Measurements from ENCODE around the gene AAMP. TPM values are rescaled to one million over a fixed set of nuclear protein-coding genes. Genes with fewer than 3 reads are reported as not detected.

Gene AAMP
- total and polyA plus RNA-seq, 12 donors: 33.4 to 116 (median 57.5) TPM

DNA sequence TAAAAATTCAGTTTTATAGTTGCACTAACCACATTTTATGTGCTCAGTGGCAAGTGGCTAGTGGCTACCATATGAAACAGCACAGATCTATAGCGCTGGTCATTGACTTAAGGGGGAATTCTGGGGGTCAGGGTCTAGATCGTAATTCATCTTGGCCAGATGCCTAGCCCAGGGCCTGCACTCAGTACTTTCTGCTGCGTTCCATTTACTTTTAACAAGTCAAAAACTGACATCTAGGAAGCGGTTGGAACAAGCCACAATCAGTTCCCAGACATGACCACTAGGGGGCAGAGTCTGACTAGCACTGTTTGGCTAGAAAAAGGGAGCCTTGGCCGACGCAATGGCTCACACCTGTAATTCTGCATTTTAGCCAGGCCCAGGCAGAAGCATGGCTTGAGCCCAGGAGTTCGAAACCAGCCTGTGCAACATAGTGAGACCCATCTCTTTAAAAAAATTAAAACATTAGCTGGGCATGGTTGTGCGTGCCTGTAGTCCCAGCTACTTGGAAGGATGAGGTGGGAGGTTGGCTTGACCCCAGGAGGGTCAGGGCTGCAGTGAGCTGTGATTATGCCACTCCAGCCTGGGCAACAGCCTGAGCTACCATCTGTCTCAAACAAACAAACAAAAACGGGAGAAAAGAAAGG lies 31.4 kb upstream of the AAMP start:
- 8 to 11% methylated on average over 9 of the region's 9 CpGs for WGBS, 2 donors
- Histone ChIP-seq H3K4me1 (peaks cover 0 to 7% (median 0%) of the 10 kb centered on the region in 9 donors), H3K27me3 (no peaks in the 10 kb centered on the region), H3K4me3 (no peak overlapping the region), H3K36me3 (no peaks in the 10 kb centered on the region), H3K9me3 (no peaks in the 10 kb centered on the region), H3K27ac (peak overlapping the region in 1 of 10 donors; percentile 23)
- DNase-seq: peak; percentile 64 to 89
- peak; percentile 68 to 90 (median 82) for ATAC-seq
- intact Hi-C loops (cut with DNase I): loop anchor here in 9 of 10 donors (1.0 to 10.0 kb wide), 10 partner anchors 54 to 166 kb away; partner anchors contain the start of genes CATIP (in 8 of the 9) and CTDSP1 (in 1 of the 9)
- TF ChIP-seq, protein P1, sequence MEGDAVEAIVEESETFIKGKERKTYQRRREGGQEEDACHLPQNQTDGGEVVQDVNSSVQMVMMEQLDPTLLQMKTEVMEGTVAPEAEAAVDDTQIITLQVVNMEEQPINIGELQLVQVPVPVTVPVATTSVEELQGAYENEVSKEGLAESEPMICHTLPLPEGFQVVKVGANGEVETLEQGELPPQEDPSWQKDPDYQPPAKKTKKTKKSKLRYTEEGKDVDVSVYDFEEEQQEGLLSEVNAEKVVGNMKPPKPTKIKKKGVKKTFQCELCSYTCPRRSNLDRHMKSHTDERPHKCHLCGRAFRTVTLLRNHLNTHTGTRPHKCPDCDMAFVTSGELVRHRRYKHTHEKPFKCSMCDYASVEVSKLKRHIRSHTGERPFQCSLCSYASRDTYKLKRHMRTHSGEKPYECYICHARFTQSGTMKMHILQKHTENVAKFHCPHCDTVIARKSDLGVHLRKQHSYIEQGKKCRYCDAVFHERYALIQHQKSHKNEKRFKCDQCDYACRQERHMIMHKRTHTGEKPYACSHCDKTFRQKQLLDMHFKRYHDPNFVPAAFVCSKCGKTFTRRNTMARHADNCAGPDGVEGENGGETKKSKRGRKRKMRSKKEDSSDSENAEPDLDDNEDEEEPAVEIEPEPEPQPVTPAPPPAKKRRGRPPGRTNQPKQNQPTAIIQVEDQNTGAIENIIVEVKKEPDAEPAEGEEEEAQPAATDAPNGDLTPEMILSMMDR (IDR thresholded peaks at IDR 0.05): peak; percentile 96 to 100 (median 97)

DNA sequence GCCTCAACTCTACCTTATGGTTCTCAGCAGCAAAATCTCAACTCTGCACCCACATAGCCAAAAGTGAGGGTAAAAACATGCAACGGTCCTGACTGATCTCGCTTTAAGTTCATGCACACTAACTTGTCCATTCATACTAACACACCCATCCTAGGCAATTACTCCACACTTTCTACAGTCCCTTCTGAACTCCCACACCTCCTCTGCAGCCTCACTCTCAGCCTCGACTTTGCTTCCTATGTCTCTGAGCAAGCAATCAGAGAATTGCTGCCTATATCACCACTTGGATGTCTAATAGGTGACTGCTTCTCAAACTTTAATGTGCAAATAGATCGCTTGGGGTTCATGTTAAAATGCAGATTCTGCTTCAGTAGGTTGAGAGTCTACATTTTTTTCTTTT lies 30.2 kb upstream of the AAMP start:
- WGBS, 2 donors: 85 to 87% methylated on average over 4 of the region's 4 CpGs
- Histone ChIP-seq H3K27ac (no peak overlapping the region), H3K36me3 (no peaks in the 10 kb centered on the region), H3K4me1 (peaks cover 0 to 7% (median under 1%) of the 10 kb centered on the region in 9 donors), H3K4me3 (no peak overlapping the region), H3K27me3 (no peaks in the 10 kb centered on the region), H3K9me3 (no peaks in the 10 kb centered on the region)
- no peak for DNase-seq
- TF ChIP-seq, protein P1 (IDR thresholded peaks at IDR 0.05): no peak
- no peak for ATAC-seq
- intact Hi-C loops (cut with DNase I): loop anchor here in 8 of 10 donors (1.0 to 10.0 kb wide), 9 partner anchors 55 to 167 kb away; partner anchors contain the start of genes CATIP (in 6 of the 8) and CTDSP1 (in 1 of the 8)

DNA sequence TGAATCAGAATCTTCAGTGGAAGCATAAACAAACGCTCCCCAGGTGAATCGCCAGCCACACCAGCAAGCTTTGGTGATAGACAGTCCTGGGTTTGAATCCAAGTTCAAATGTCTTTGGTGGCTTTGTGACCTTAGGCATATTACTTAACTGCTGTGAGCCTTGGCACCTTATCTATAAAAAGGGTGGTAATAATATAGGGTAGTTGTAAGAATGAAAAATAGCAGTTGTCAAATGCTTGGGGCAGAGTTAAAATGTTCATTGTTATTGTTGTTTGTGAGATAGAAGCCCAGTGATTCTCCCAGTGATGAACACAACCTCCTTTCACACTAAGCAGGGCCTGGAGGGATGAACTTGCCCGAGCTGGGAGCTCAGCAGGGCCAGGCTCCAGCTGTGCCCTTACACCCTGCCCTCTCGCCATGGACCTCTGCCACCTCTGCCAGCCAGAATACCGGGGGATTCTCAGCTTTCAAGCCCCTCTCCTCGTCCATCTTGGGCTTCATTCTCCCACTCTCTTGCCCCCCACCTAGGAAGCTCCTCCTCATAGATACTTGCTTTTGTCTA lies 28.5 kb upstream of the AAMP start:
- H3K36me3 ChIP-seq: no peaks in the 10 kb centered on the region
- TF ChIP-seq, protein P1 (IDR thresholded peaks at IDR 0.05): no peak
- intact Hi-C loops (cut with DNase I): loop anchor here in 4 of 10 donors (10.0 kb wide), 3 partner anchors 96 to 266 kb away; partner anchors contain the start of genes CNOT9 (in 1 of the 4), CTDSP1 (in 1 of the 4) and USP37 (in 1 of the 4)
- H3K27me3 ChIP-seq: no peaks in the 10 kb centered on the region
- WGBS, 2 donors: 82 to 85% methylated on average over 6 of the region's 6 CpGs
- H3K4me3 ChIP-seq: no peak overlapping the region
- DNase-seq (no peak), ATAC-seq (no peak)
- H3K4me1 ChIP-seq: peaks cover 0 to 23% (median 5%) of the 10 kb centered on the region in 9 donors
- H3K27ac ChIP-seq: no peak overlapping the region
- no peaks in the 10 kb centered on the region for H3K9me3 ChIP-seq

DNA sequence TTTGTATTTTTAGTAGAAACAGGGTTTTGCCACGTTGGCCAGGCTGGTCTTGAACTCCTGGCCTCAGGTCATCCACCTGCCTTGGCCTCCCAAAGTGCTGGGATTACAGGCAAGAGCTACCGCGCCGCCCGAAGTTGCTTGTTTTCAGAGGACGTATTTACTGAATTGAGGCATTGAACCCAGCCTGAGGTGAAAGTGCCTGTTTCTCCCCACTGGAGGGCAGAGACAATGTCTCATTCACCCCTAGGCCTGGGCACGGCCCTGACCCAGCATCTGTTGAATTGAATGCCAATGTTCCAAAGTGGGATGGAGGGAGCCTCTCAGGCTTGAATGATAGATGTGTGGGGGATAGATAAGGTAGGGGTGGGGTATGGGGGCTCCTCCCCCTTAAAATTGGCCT lies 26.9 kb upstream of the AAMP start:
- no peaks in the 10 kb centered on the region for H3K9me3 ChIP-seq
- no peaks in the 10 kb centered on the region for H3K27me3 ChIP-seq
- intact Hi-C loops (cut with DNase I): loop anchor here in 4 of 10 donors (10.0 kb wide), 3 partner anchors 98 to 268 kb away; partner anchors contain the start of genes CNOT9 (in 1 of the 4), CTDSP1 (in 1 of the 4) and USP37 (in 1 of the 4)
- ATAC-seq (no peak), DNase-seq (no peak)
- H3K4me3 ChIP-seq: no peak overlapping the region
- TF ChIP-seq, protein P1 (IDR thresholded peaks at IDR 0.05): no peak
- H3K36me3 ChIP-seq: no peaks in the 10 kb centered on the region
- H3K27ac ChIP-seq: no peak overlapping the region
- WGBS, 2 donors: 89 to 90% methylated on average over 7 of the region's 7 CpGs
- peaks cover 0 to 32% (median 9%) of the 10 kb centered on the region in 9 donors for H3K4me1 ChIP-seq

All from heart right ventricle (tissue), 16 donors.